Measurements from ENCODE around the gene CYGB. TPM values are rescaled to one million over a fixed set of nuclear protein-coding genes. Genes with fewer than 3 reads are reported as not detected.

Gene CYGB
- polyA plus RNA-seq, 1 of the 3 experiments (the other 2 are of a cell fraction): 1.7 TPM

DNA sequence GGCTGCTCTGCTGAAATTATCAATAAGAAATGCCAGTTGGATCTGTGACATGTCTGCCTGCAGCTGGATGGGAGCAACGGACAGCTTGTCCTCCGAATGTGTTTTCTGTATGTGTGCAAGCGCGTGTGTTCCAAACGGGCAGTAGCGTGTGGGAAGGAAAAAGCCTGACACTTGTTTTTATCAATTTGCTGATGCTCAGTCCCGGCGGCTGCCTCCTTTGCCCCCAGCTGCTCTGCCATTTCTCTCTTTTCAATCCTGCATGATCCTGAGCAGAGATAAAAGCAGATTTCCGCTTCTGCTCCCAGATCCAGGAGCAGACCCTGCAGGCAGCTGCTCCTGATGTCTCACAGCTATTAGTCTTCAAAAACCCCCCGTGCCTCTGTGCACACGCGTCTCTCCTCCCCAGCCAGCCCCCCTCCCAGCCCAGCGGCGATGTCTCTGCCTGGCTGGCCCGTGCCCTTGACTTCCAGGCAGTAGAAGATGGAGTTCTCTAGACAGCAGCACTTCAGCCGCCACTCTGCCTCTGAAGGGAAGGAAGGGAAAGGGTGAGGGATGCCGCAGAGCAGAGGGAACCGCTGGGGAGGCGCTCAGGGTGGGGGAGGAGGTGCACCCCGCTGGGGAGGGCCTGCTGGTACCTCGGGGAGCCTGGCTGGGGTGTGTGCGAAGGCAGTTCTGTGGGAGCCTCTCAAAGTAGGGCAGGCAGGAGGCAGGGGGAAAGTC, 6.5 kb upstream of the CYGB start:
- no peaks in the 10 kb centered on the region for H3K36me3 ChIP-seq (replicated peaks in 1 of 2; ENCODE audit: control insufficient read depth in 1 of 2, insufficient read depth in 2 of 2, low read length in 1 of 2)
- ChIA-PET CTCF (interaction anchor here (0.6 to 15.7 kb wide), 20 partner anchors 9 to 732 kb away, joined by 3 to 679 read pairs (median 4); partner anchors contain the start of genes AANAT, CYGB, PRPSAP1 and RHBDF2), POLR2A (interaction anchor here (0.6 to 5.2 kb wide), 24 partner anchors 9 to 1531 kb away, joined by 3 to 245 read pairs (median 5); partner anchors contain the start of genes CYGB, JMJD6, METTL23 and MFSD11)
- DNase-seq: peak; percentile 90
- peak overlapping the region; percentile 20 to 99; a peak in 3 of 4 replicates for H3K27ac ChIP-seq (ENCODE audit: low read depth in 2 of 2, low read length in 1 of 2)
- H3K9ac ChIP-seq: no peak overlapping the region
- no peaks in the 10 kb centered on the region for H3K79me2 ChIP-seq (ENCODE audit: insufficient read depth)
- peaks cover 25 to 84% of the 10 kb centered on the region in 2 experiments for H3K4me1 ChIP-seq (ENCODE audit: control insufficient read depth in 1 of 2, insufficient read depth in 2 of 2, low read depth in 1 of 2, low read length in 1 of 2)
- WGBS (ENCODE audit: low lambda C conversion rate): 26% methylated on average over 22 of the region's 22 CpGs
- H3K27me3 ChIP-seq (ENCODE audit: insufficient read depth): peaks cover 13% of the 10 kb centered on the region; the same call in 1 of the 2 replicates
- peak overlapping the region; percentile 58; the same call in 1 of the 2 replicates for H3K4me2 ChIP-seq
- peaks cover 11% of the 10 kb centered on the region for H4K20me1 ChIP-seq (ENCODE audit: insufficient read depth)
- H2AFZ ChIP-seq (ENCODE audit: low read depth): no peak overlapping the region
- peaks cover 12% of the 10 kb centered on the region for H3F3A ChIP-seq (replicated peaks; ENCODE audit: insufficient read depth)
- no peaks in the 10 kb centered on the region for H3K9me2 ChIP-seq
- no peaks in the 10 kb centered on the region for H3K9me3 ChIP-seq
- H3K4me3 ChIP-seq (ENCODE audit: low read depth in 2 of 2, low read length in 1 of 2): peak overlapping the region in 1 of 2 experiments; percentile 39; a peak in 2 of 4 replicates
- TF ChIP-seq NRF1 (IDR thresholded peaks at IDR 0.05; ENCODE audit: low read depth, low read length) (peak; percentile 4; the same call in 1 of the 2 replicates), REST (IDR thresholded peaks at IDR 0.05; ENCODE audit: low read depth, low read length) (no peak; the same call in 1 of the 2 replicates), MXI1 (IDR thresholded peaks at IDR 0.05; ENCODE audit: low read depth, low read length) (peak; percentile 98), JUND (IDR thresholded peaks at IDR 0.05) (no peak), FOXJ3 (CRISPR knock-in tag; IDR thresholded peaks at IDR 0.05) (peak; percentile 94), CHD2 (IDR thresholded peaks at IDR 0.05; ENCODE audit: low read length, partially characterized antibody) (peak; percentile 93), RFX5 (IDR thresholded peaks at IDR 0.05; ENCODE audit: low read length) (peak; percentile 29; the same call in 1 of the 2 replicates), RAD21 (IDR thresholded peaks at IDR 0.05; ENCODE audit: low read length) (peak; percentile 39), ZBTB33 (IDR thresholded peaks at IDR 0.05; ENCODE audit: borderline replicate concordance, low read depth) (no peak), ELF1 (IDR thresholded peaks at IDR 0.05) (no peak), CTCF (IDR thresholded peaks at IDR 0.05) (no peak), NFIC (IDR thresholded peaks at IDR 0.05; ENCODE audit: borderline replicate concordance) (peak; percentile 40; the same call in 1 of the 2 replicates), TEAD4 (IDR thresholded peaks at IDR 0.05; ENCODE audit: borderline replicate concordance, insufficient read depth) (no peak), USF1 (IDR thresholded peaks at IDR 0.05; ENCODE audit: borderline replicate concordance, low read depth) (no peak), SMC3 (IDR thresholded peaks at IDR 0.05; ENCODE audit: low read depth, low read length) (no peak; the same call in 1 of the 2 replicates), TAF1 (IDR thresholded peaks at IDR 0.05; ENCODE audit: borderline replicate concordance, low read depth, low read length) (no peak), EZH2phosphoT487 (IDR thresholded peaks at IDR 0.05; ENCODE audit: borderline replicate concordance, low read depth) (no peak), FOXM1 (IDR thresholded peaks at IDR 0.05; ENCODE audit: low read depth) (no peak), SIN3A (IDR thresholded peaks at IDR 0.05; ENCODE audit: borderline replicate concordance, low read depth, low read length) (peak; percentile 72; the same call in 1 of the 2 replicates), TCF12 (IDR thresholded peaks at IDR 0.05) (peak; percentile 93), MEF2A (IDR thresholded peaks at IDR 0.05; ENCODE audit: borderline replicate concordance, low read depth) (no peak), GATA2 (CRISPR knock-in tag; IDR thresholded peaks at IDR 0.05) (peak; percentile 98), POLR2AphosphoS5 (IDR thresholded peaks at IDR 0.05; ENCODE audit: low read depth, low read length) (peak; percentile 76), RCOR1 (IDR thresholded peaks at IDR 0.05; ENCODE audit: low read length) (peak; percentile 98), YY1 (IDR thresholded peaks at IDR 0.05; ENCODE audit: low read depth) (no peak)

Data from SK-N-SH (cell line).